Tibial artery (tissue), 4 donors: ENCODE data around the gene SAMD4A.

Experiments used
- DNase-seq, 2 donors: peaks; one replicate each; pipeline ENCODE4 v3.0.0-alpha.2; 2019
- H3K27ac ChIP-seq, 2 donors: fragments of 200-600 bp; sonication (generic) in 1 of 2; 1 replicate in 1 of 2; 2 replicates in 1 of 2; pipeline ENCODE4 v1.5.1; 2018 to 2019; ENCODE audit warnings: mild to moderate bottlenecking in 1 of 2
- H3K27me3 ChIP-seq, 2 donors: fragments of 200-600 bp; sonication (generic) in 1 of 2; one replicate each; pipeline versions ENCODE4 v1.5.1 to v1.6.0; 2016 to 2019
- H3K36me3 ChIP-seq, 3 donors: fragments of 200-600 bp; sonication (generic) in 2 of 3; one replicate each; pipeline ENCODE4 v1.5.1; 2016 to 2019; ENCODE audit warnings: mild to moderate bottlenecking in 2 of 3
- H3K4me1 ChIP-seq, 4 donors: fragments of 200-600 bp; sonication (generic) in 2 of 4; 1 replicate in 3 of 4; 2 replicates in 1 of 4; pipeline ENCODE4 v1.5.1; 2016 to 2019
- H3K4me3 ChIP-seq, 2 donors: fragments of 200-600 bp; sonication (generic) in 1 of 2; 1 replicate in 1 of 2; 2 replicates in 1 of 2; pipeline ENCODE4 v1.5.1; 2018 to 2019; ENCODE audit warnings: mild to moderate bottlenecking in 2 of 2
- H3K9me3 ChIP-seq, 3 donors: fragments of 200-600 bp; sonication (generic) in 1 of 3; one replicate each; pipeline ENCODE4 v1.5.1; 2016 to 2019
- CTCF ChIP-seq, 2 experiments: fragments of 200-600 bp in 1 of 2; fragments of 450-650 bp in 1 of 2; IDR thresholded peaks; one replicate each; pipeline ENCODE4 v1.5.1; 2017 to 2019; ENCODE audit warnings: antibody characterized with exemption in 2 of 2, mild to moderate bottlenecking in 1 of 2, moderate library complexity in 1 of 2
- intact Hi-C: fragments of 100-400 bp; cut with DNase I; formaldehyde crosslinking; loops from one replicate; pipeline ENCODE4 v1.15.0; 2023; ENCODE audit warnings: low total_unique reads

The SAMD4A gene

GRCh38 chr14:54838931-54839512 lies 272.1 kb downstream of the SAMD4A start:
- H3K27ac ChIP-seq, result peak overlapping the region; percentile 33 to 49
- H3K4me3 ChIP-seq, result no peak overlapping the region
- peaks cover 0 to 30% (median 13%) of the 10 kb centered on the region in 4 donors for H3K4me1 ChIP-seq
- DNase-seq, result peak in 1 of 2 donors; percentile 30
- no peak for TF ChIP-seq CTCF (IDR thresholded peaks at IDR 0.05)
- no peaks in the 10 kb centered on the region for H3K9me3 ChIP-seq
- H3K27me3 ChIP-seq, result no peaks in the 10 kb centered on the region
- intact Hi-C loops, result no loop called here
- no peaks in the 10 kb centered on the region for H3K36me3 ChIP-seq

DNA sequence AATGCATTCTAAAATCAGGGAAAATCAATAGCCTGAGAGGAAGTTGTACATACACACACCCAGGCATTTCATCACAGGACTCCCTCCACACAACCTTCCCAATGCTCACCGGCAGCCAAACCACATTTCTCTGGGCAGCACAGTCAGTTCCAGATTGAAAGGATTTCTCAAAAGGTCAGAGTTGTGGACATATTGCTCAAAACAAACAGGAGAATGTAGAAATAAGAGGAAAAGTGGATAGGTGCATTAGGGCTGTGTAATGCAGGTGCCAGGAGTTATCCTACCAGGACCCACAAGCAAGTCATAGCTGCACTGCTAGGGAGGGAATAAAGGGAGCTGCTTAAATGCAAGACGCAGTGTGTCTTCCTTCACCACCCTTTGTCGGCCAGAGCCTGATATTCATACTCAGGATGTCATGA lies 272.8 kb downstream of the SAMD4A start:
- no peak overlapping the region for H3K4me3 ChIP-seq
- TF ChIP-seq CTCF (IDR thresholded peaks at IDR 0.05), result no peak
- peak overlapping the region; percentile 4 to 54 for H3K27ac ChIP-seq
- no peaks in the 10 kb centered on the region for H3K27me3 ChIP-seq
- no peaks in the 10 kb centered on the region for H3K36me3 ChIP-seq
- no peaks in the 10 kb centered on the region for H3K9me3 ChIP-seq
- peak; percentile 82 for DNase-seq
- intact Hi-C loops, result no loop called here
- peaks cover 0 to 30% (median 13%) of the 10 kb centered on the region in 4 donors for H3K4me1 ChIP-seq

DNA sequence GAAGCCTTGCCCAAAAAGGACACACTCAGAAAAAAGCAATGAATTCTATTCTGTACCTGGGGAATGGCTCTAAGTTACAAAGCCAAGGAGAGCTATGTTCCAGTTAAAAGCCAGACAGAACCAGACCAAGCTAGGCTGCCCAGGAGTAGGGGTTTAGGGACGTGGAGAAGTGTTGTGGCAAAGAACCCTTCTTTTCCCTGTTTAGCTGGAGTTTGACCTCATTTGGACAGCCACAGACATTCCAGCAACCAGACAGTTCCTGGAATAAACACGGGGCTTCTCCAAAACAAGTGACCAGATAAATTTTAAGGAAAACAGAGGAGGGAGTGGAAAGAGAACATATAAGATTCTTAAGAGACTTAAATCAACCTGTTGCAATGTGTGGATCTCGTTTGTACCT lies 273.4 kb downstream of the SAMD4A start:
- no peaks in the 10 kb centered on the region for H3K36me3 ChIP-seq
- DNase-seq, result no peak
- no peak overlapping the region for H3K4me3 ChIP-seq
- TF ChIP-seq CTCF (IDR thresholded peaks at IDR 0.05), result no peak
- H3K9me3 ChIP-seq, result no peaks in the 10 kb centered on the region
- peaks cover 0 to 30% (median 13%) of the 10 kb centered on the region in 4 donors for H3K4me1 ChIP-seq
- H3K27ac ChIP-seq, result peak overlapping the region; percentile 4 to 54
- no peaks in the 10 kb centered on the region for H3K27me3 ChIP-seq
- intact Hi-C loops, result no loop called here

- Histone ChIP-seq H3K36me3 (no peaks in the 10 kb centered on the region), H3K9me3 (no peaks in the 10 kb centered on the region), H3K4me1 (peaks cover 0 to 30% (median 13%) of the 10 kb centered on the region in 4 donors), H3K27me3 (no peaks in the 10 kb centered on the region), H3K27ac (peak overlapping the region in 1 of 2 donors; percentile 54), H3K4me3 (no peak overlapping the region)
- no peak for TF ChIP-seq CTCF (IDR thresholded peaks at IDR 0.05)
- intact Hi-C loops, result no loop called here
- DNase-seq, result no peak
Measured at GRCh38 chr14:54840798-54841197, 273.9 kb downstream of the SAMD4A start.
